Loucy (cell line): Measurements from ENCODE around the gene DEPDC4.

ENCODE experiments used
- CTCF ChIP-seq: fragments of 200-600 bp; sonication (generic); conservative IDR thresholded peaks from 2 replicates; pipeline ENCODE4 v1.5.1; 2014; ENCODE audit warnings: mild to moderate bottlenecking, antibody characterized with exemption, low read length
- EZH2phosphoT487 ChIP-seq: fragments of 200-600 bp; IDR thresholded peaks from 2 replicates; pipeline ENCODE4 v1.6.1; 2018; ENCODE audit warnings: antibody characterized with exemption, mild to moderate bottlenecking, moderate library complexity, borderline replicate concordance

- TF ChIP-seq CTCF (no peak), EZH2phosphoT487 (no peak)
These were observed 6.9 kb upstream of the DEPDC4 start for GRCh38 chr12:100273782-100274181.
